HFFc6 (cell line): Measurements from ENCODE around the gene PLXDC1. TPM values are rescaled to one million over a fixed set of nuclear protein-coding genes. Genes with fewer than 3 reads are reported as not detected.

ENCODE experiments used
- DNase-seq: peaks from one replicate; pipeline ENCODE4 v3.0.0-alpha.2; 2018
- H3K27ac Mint-ChIP-seq: 2 replicates; pipeline ENCODE4 v1.8.0; 2020; ENCODE audit warnings: mild to moderate bottlenecking, mixed read lengths
- H3K27me3 Mint-ChIP-seq: 2 replicates; pipeline ENCODE4 v1.8.0; 2021; ENCODE audit warnings: mild to moderate bottlenecking, moderate library complexity, mixed read lengths; ENCODE audit not compliant: insufficient read depth
- H3K36me3 Mint-ChIP-seq: 2 replicates; pipeline ENCODE4 v1.8.0; 2021; ENCODE audit warnings: low read depth, mixed read lengths
- H3K4me1 Mint-ChIP-seq: 2 replicates; pipeline ENCODE4 v1.8.0; 2020; ENCODE audit warnings: low read depth, mixed read lengths
- H3K4me3 Mint-ChIP-seq: 2 replicates; pipeline ENCODE4 v1.8.0; 2020; ENCODE audit warnings: mild to moderate bottlenecking, moderate library complexity, mixed read lengths
- H3K9me3 Mint-ChIP-seq: 2 replicates; pipeline ENCODE4 v1.8.0; 2020; ENCODE audit warnings: mild to moderate bottlenecking, mixed read lengths
- CTCF ChIP-seq: fragments of 200-600 bp; sonication (generic); IDR thresholded peaks from 2 replicates; pipeline ENCODE4 v1.5.0; 2021; ENCODE audit warnings: antibody characterized with exemption, mild to moderate bottlenecking
- total RNA-seq, 6 experiments: library from RNA; stranded (reverse); fragmentation: NEBNext Ultra II Directional; extraction: Animal tissue kit (Norgen Biotek cat#: 25700); gene quantifications; 2 replicates in 1 of 6; 3 replicates in 5 of 6; pipeline ENCODE4 v1.2.3, GENCODE V29; 2021

PLXDC1 gene
- total RNA-seq, 6 experiments from 2014 or later: 0.20 to 2.2 (median 0.69) TPM

- H3K4me3 Mint-ChIP-seq: no peak overlapping the region
- no peak overlapping the region for H3K27ac Mint-ChIP-seq
- no peaks in the 10 kb centered on the region for H3K27me3 Mint-ChIP-seq
- no peak for DNase-seq
- H3K4me1 Mint-ChIP-seq: no peaks in the 10 kb centered on the region
- peaks cover 13% of the 10 kb centered on the region for H3K36me3 Mint-ChIP-seq
- no peaks in the 10 kb centered on the region for H3K9me3 Mint-ChIP-seq
- no peak for TF ChIP-seq CTCF
These were observed 35.1 kb upstream of the PLXDC1 start for GRCh38 chr17:39186481-39187002.

GRCh38 chr17:39183720-39184119, 32.3 kb upstream of the PLXDC1 start:
- no peak overlapping the region for H3K27ac Mint-ChIP-seq
- peaks cover 2% of the 10 kb centered on the region for H3K4me1 Mint-ChIP-seq
- H3K27me3 Mint-ChIP-seq: no peaks in the 10 kb centered on the region
- TF ChIP-seq CTCF: no peak
- H3K36me3 Mint-ChIP-seq: peaks cover 13% of the 10 kb centered on the region
- no peak overlapping the region for H3K4me3 Mint-ChIP-seq
- H3K9me3 Mint-ChIP-seq: no peaks in the 10 kb centered on the region
- DNase-seq: no peak

- no peak for DNase-seq
- Mint-ChIP-seq H3K4me3 (no peak overlapping the region), H3K36me3 (peaks cover 19% of the 10 kb centered on the region), H3K4me1 (peaks cover 9% of the 10 kb centered on the region), H3K27me3 (no peaks in the 10 kb centered on the region), H3K9me3 (no peaks in the 10 kb centered on the region), H3K27ac (no peak overlapping the region)
- no peak for TF ChIP-seq CTCF
These were observed 31.6 kb upstream of the PLXDC1 start for GRCh38 chr17:39183045-39183444.

- no peak for TF ChIP-seq CTCF
- H3K27me3 Mint-ChIP-seq: peaks cover 1% of the 10 kb centered on the region; the same call in 1 of the 2 replicates
- peaks cover 37% of the 10 kb centered on the region for H3K36me3 Mint-ChIP-seq
- DNase-seq: no peak
- peaks cover 19% of the 10 kb centered on the region for H3K4me1 Mint-ChIP-seq
- H3K4me3 Mint-ChIP-seq: no peak overlapping the region
- H3K9me3 Mint-ChIP-seq: no peaks in the 10 kb centered on the region
- H3K27ac Mint-ChIP-seq: no peak overlapping the region
These were observed 29.9 kb upstream of the PLXDC1 start for GRCh38 chr17:39181303-39181702.

GRCh38 chr17:39178536-39178935, 27.1 kb upstream of the PLXDC1 start:
- no peak for TF ChIP-seq CTCF
- Mint-ChIP-seq H3K27ac (peak overlapping the region; percentile 31), H3K9me3 (no peaks in the 10 kb centered on the region), H3K4me1 (peaks cover 28% of the 10 kb centered on the region), H3K4me3 (no peak overlapping the region), H3K36me3 (peaks cover 37% of the 10 kb centered on the region), H3K27me3 (peaks cover 1% of the 10 kb centered on the region; the same call in 1 of the 2 replicates)
- peak; percentile 38 for DNase-seq
